ENCODE results near the gene TWNK.

GRCh38 chr10:101021692-101022251 lies 34.4 kb downstream of the TWNK start:
- TF ChIP-seq SP2 (tag by site-specific recombination; IDR thresholded peaks at IDR 0.05) (no peak), TSHZ1 (tag by site-specific recombination; IDR thresholded peaks at IDR 0.05; ENCODE audit: borderline replicate concordance) (no peak), ZNF341 (tag by site-specific recombination; IDR thresholded peaks at IDR 0.05; ENCODE audit: low read depth) (no peak)
